ENCODE data around the gene HCFC1.
"Not testable (repeated sequence)": the region's sequence is repeated elsewhere in the genome, so short reads cannot be mapped to it uniquely, and the experiment has no call there.

HCFC1 gene

DNA sequence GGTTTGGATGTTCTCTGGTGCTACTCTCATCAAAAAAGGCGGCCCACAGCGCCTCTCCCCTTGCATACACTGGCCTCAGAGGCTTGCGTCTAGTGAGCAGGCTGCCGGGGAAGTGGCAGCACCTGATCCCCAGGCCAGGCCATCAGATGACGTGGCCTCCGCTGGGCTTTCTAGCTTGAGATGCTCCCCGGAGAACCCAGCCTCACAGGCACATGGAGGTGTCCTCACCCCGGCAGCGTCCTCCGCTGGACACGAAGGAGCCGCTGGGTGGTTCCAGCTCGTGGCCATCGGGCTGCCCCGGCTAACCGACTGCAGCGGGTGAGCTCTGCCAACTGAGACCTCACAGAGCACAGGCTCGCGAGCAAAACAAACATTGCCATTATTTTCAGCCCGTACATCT is 35.3 kb upstream of the HCFC1 start:
- no peak for DNase-seq

DNA sequence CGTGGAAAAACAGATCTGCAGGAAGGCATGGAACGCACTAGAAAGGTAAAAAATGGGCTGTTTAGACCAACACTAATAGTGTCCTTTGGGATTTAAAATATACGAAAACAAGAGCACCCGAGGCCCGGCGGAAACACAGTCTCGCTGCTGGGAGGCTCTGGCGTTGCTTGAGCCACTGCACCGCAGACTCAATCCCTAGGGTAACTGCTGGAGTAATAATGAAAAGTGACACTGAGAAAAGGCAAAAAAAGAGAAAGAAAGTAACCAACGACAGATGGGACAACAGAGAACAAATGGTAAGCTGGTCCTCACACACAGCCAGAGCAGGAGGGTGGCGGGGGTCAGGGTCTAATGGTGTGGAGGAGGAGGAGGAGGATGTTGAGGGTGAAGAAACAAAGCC is 32.7 kb upstream of the HCFC1 start:
- no peak for DNase-seq

DNA sequence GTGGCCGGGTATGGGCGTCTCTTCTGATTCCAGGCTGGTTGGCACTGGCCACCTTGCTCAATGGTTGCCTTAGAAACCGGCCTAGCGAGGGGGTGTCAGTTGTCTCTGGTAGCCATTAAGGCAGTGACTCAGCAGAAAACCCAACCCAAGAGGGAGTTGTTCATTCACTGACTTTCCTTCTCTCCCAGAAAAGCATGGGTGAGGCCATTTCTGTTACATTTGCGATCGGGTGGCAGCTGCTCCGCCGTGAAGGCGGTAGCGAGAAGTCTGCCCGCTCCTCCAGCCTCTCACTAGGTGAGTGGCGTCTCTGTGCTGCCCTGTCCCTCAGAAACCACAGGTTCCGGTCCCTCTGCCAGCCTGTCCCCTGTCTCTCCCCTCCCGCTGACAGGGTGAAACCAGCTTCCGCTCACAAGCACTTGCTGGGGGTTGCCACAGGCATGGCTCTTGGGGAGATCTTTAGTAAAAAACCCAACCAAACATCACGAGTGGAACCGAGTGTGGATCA is 30.6 kb upstream of the HCFC1 start:
- DNase-seq, result peak; percentile 27

DNA sequence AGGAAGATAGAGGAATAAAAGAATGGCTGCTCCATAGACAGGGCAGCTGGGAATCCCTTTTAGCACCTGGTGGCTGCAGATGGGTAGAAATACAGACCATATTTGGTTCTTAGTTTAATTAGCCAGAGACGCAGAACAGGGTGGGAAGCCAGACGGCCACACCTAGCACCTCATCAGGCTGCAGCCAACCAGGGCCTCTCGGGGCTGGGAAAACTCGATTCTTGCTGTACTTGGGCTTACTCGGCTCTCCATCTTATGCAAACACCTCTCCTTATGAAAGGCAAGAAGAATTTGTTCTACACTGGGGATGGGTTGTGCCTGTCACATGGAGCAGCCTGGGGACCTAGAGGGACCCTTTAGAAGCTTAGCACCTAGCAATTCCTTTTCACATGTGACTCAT is 28.4 kb upstream of the HCFC1 start:
- DNase-seq, result no peak

DNA sequence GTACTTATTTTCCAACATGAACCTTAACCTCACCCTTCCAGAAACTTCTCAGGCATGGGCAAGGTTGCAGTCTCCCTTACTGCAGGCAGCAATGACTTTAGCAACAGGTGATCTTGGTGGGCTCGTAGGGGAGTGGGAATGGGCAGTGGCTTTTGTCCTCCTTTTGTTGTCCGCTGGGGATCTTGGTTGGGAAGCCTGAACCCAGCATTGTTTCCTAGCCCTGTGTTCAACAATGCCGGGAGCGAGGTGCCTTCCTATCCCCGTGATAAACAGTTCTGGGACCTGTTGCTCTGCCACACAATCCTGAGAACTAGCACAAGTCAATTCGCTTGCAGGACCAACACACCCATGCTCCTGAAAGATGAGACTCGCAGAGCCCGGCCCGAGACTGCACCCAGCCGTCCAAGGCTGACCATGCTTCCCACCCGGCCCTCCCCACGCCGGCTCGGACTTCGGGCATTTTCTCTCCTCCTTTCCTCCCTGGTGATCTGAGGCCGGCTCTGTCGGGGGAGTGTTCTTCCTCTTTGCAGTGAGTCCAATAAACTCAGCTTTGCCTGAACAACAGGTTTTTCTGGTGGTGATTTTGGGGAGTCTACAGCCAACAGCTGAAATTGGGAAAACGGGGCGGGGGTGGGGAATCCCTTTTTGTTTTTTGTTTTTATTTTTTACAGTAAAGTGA is 27.9 kb upstream of the HCFC1 start:
- no peak for DNase-seq

DNA sequence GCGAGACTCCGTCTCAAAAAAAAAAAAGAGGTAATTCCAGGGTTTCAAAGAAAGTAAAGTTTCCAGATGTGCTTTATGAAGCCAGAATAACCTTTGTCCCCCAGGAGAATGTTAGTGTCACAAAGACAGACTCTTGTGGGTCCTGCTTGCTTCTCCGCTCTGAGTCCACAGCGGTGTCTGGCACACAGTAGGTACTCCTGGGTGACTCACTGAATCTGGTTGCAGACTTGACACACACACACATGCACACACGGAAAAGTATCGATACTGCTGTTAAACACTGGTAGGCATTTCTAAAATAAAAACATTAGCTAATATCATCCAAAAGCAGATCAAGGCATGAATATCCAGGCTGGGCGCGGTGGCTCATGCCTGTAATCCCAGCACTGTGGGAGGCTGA is 23.9 kb upstream of the HCFC1 start:
- DNase-seq, result no peak

DNA sequence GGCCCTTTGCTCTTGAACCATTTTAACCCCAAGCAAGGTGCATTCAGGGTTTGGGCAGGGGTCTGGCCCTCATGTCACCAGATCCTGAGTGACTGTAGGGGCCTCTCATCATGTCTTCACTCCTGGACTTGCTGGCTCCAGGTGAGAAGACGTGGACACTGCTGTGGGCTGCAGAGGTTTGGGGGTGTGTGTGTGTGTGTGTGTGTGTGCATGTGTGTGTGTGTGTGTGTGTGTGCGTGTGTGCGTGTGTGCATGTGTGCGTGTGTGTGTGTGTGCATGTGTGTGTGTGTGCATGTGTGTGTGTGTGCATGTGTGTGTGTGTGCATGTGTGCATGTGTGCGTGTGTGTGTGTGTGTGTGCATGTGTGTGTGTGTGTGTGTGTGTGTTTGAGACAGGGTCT is 22.8 kb upstream of the HCFC1 start:
- not testable (repeated sequence) for DNase-seq

DNA sequence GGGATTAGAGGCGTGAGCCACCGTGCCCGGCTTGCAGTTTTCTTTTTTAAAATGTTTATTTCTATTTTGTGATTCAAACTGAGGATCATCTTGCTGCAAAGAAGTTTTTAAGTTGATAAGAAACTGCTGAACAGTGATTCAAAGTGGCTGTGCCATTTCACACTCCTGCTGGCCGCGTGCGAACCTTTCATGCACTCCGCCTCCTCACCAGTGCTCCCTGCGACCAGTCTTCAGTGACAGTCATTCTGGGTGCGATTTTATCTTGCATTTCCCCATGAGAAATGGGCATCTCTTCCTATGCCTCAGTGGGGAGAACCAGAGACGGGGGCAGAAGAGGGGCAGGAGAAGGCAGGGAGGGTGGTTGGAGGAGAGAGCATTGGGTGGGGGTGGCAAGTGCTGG is 22.4 kb upstream of the HCFC1 start:
- no peak for DNase-seq

DNA sequence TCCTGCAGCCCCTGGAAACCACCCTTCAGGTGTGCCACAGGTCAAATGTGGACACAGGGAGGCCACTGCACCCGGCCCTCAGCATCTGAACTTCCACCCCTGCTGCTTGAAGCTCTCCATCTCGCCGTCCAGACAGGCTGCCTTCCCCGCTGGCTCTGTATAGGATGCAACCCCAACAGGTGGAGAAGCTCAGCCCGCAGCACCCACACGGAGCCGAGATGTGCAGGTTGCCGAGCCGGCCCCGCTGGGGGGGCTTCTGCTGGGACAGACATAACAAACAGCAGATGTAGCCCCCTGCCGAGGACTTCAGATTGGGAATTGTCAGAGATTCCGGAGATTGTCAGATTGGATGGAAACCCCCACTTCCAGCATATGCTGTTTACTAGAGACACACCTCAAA is 21.5 kb upstream of the HCFC1 start:
- DNase-seq, result no peak

DNA sequence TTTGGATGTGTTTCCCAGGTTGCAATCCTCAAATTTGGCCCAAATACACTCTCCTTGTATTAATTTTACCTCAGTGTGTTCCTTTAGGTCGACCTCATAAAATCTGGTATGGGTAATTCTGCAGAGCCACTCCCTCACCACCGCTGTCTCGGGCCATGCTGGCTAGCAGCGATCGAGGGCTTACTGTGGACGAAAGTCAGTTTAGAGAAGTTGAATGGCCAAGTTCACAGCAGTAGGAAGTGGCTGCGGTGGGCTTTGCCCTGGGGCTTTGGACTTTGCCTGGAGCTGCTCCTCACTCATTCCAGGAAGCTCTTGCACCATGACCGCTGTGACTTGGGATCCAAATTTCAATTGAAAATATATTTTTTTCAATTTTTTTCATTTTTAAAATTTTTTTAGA is 20.6 kb upstream of the HCFC1 start:
- DNase-seq, result no peak

DNA sequence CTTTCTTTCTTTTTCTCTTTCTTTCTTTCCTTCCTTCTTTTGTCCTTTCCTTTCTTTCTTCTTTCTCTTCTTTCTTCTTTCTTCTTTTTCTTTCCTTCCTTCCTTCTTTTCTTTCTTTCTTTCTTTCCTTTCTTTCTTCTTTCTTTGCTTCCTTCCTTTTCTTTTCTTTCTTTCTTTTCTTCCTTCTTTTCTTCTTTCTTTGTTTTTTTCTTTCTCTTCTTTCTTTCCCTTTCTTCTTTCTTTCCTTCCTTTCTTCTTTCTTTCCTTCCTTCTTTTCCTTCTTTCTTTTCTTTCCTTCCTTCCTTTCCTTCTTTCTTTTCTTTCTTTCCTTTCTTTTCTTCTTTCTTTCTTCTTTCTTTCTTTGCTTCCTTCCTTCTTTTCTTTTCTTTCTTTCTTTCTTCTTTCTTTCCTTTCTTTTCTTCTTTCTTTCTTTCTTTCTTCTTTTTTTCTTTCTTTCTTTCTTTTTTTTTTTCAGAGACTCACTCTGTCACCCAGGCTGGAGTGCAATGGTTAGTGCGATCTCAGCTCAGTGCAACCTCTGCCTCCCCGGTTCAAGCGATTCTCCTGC is 19.5 kb upstream of the HCFC1 start:
- DNase-seq, result no peak

DNA sequence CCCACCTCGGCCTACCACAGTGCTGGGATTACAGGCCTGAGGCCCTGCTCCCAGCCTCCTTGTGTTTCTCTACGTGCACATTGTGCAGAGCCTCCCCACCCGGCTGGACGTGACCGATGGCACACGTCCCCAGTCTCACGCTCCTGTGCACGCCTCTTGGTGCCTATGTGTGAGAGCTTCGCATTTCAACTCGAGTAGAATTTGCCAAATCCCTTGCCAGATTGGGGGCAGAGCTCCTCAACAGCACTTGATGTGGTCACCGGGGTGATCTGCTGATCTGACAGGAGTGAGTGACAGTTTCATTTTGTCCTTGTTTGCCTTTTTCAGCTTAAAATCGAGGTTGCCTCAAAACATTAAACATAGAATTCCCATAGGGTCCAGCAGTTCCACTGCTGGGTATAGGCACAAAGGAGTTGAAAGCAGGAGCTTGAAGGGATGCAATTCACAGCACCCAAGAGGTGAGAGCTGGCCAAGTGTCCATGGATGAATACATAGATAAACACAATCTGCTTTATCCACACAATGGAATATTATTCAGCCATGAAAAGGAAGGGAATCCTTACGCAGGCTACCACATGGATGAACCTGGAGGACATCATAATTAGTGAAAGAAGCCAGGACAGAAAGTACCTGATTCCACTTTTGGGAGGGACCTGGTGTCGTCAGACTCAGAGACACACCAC is 18.5 kb upstream of the HCFC1 start:
- DNase-seq, result no peak

DNA sequence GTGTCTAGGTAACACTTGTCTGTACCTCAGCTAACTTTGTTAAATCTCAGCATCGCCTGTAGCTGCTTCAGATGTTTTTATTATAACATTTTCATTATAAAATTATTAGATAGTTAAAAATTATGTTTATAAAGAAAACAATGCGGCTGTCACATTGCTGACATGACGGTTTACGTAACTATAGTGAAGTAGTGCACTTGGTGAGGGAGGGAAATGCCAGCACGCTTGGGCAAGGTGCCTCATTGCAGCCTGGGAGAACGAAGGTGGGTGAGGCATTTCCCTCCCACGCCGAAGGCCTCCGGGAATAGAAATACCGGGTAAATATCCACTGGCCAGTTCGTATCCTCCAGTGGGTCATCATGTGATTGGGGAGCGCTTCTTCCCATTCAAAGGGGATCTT is 16.9 kb upstream of the HCFC1 start:
- DNase-seq, result no peak

DNA sequence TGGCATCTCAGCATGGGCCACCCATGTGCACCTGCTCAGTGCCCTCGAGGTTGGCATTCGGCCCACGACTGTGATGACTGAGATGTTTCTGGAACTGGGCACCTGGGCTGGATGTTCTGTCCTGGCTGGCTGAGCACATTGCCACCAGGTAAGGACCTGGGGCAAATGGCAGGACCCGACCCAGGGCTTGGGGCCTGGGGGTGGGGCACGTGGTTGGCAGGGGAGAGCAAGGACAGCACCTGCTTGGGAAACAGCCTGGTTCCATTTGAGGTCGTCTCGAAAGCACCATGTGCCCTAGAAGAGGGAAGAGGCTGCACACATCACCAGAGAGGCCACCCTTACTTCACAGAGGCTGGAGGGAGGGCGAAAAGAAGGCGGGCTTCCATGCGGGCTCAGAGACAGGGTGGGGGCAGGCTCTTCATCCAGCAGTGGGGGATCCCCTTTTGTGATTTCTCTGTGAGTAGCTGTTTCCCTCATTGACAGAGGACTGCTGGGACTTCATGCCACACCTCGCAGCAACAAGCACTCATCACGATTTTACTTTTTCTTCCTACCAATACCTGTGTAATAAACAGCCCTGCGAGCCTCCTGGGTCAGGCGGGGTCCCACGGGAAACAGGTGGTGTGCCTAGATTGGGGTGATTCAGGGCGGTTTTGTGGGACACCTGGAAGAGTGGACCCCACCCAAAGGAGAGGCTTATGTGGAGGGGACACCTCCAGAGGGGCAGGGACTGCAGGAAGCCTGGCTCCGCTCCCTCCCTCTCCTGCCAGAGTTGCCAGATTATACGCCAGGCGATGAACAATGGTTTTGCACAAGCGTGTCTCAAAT is 12.9 kb upstream of the HCFC1 start:
- DNase-seq, result no peak

DNA sequence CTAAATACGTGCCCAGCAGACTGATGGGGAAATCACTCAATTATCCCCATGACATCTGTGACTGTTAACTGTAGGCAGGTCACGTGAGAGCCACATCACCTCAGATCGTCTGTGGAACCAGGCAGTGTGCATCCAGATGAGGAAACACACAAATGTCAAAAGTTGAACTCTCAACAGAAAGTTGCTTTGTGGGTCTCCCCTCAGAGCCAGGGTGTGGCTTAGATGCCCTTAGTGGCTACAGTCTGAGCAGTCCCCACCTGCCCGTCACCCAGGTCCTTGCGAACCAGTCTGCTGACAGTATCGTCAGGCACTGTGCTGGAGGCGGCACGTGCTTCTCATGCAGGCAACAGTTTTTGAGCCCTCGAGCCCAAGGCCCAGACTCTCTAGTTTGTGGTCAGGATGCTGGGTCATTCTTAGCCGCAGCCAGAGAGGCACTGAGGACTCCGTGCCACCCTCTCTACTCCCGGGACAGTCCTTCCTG is 11.7 kb upstream of the HCFC1 start:
- no peak for DNase-seq

DNA sequence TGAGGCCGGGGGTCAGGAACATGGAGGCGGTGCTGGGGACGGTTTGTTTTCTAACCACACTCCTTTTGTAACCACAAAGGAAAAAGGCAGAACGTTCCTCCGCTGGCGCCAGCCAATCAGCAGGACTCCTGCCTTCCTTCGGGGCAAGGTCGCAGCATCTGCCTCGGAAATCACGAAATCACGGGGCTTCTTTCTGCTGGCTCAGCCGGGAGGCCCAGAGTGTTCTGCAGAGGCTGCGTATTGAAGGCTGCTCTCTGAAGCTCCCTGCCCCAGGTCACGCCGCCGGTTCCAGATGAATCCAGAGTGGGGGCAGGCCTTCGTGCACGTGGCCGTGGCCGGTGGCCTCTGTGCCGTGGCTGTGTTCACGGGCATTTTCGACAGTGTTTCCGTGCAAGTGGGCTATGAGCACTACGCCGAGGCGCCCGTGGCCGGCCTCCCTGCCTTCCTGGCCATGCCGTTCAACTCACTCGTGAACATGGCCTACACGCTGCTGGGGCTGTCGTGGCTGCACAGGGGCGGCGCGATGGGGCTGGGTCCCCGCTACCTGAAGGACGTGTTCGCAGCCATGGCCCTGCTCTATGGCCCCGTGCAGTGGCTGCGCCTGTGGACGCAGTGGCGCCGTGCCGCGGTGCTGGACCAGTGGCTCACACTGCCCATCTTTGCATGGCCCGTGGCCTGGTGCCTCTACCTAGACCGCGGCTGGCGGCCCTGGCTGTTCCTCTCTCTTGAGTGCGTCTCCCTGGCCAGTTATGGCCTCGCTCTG is 10.3 kb upstream of the HCFC1 start:
- DNase-seq, result no peak

DNA sequence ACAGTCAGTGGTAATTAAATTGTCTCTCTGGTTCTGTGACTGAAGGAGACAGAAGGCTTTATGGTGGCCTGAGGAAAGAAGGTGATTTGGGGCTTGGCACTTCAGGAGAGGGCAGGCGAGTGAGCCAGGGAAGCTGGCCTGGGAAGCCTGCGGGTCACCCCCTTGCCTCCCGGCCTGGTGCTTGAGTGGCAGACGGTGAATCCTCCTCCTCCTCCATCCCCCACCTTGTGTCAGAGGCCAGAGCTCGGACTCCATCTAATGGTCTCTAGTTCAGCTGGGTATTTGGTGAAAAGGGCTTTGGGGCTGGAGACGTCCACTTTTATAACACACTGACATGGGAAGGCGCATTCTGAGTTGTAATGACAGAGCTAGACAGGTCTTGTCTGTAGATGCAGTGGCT is 9.6 kb upstream of the HCFC1 start:
- no peak for DNase-seq

DNA sequence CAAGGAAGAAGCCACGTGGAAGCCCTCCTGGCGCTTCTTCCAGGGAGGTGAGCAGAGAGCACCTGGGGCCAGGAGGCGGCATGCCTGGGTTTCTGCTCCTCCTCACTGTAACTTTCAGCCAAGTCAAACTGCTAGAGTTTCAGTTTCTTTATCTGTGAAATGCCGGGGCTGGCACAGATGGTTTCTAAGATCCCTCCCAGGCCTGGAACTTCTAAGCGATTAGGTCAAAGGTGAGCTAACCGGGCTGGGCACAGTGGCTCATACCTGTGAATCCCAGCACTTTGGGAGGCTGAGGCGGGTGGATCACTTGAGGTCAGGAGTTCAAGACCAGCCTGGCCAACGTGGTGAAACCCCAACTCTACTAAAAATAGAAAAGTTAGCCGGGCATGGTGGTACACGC is 8.8 kb upstream of the HCFC1 start:
- DNase-seq, result not testable (repeated sequence)

DNA sequence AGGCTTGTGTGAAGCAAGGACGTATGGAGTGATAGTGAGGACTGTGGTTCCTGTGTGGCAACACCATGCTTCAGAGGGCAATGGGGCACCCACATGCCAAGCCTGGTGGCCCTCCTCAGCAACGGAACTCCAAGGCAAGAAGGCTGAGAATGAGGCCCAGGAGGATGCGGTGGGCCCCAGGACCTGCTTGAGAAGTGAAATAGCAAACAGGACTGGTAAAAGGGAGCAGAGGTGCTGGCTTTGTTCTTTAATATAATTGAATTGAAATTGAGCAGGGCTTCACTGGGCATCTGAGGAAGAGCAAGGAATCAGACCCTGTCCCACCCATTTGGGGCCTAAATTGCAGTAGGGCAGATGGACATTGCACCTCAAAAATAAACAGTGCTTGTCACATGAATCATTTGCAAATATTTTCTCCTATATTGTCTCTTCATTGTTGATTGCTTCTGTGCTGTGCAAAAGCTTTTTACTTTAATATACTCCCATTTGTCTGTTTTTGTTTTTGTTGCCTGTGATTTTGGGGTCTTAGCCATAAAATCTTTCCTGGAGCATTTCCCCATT is 3.2 kb upstream of the HCFC1 start:
- no peak for DNase-seq

DNA sequence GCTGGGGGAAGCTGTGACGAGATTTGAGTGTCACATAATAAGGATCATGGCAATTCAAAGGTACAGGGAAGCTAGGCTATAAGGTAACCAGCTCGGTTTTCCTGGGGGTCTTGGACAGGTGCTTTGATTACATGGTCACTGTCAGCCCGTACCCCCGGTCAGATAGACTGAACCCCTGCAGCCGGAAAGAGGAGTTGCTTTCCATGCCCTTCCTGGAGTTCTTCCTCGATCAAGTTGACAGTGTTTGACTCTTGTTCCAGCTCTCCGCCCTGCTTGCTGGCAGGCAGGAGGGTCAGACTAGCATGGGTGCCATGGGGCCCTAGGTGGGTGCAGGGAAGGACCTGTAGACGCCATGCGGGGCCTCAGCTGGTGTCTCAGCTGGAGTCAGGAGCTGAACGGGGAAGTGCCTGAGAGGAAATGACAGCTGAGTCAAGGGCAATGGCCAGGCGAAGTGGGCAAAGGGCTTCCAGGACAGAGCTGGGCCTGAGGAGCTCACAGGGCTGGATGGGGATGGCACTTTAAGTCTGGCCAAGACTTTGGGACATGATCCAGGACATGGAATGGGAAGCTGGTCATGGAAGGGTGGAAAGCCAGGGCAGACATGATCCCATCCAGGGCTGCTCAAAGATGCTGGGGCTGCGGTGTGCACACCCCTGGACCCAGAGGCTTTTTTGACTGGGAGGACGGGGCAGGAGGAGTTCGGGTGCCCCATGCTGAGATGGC is 2.5 kb upstream of the HCFC1 start:
- DNase-seq, result no peak
